ENCODE measurements around the gene C14orf93. TPM values are rescaled to one million over a fixed set of nuclear protein-coding genes. Genes with fewer than 3 reads are reported as not detected.
A peak's percentile ranks its signal among the peaks of the same experiment; 100 is the strongest.
"Not testable (repeated sequence)": the region's sequence is repeated elsewhere in the genome, so short reads cannot be mapped to it uniquely, and the experiment has no call there.

The C14orf93 gene
- total and polyA plus RNA-seq, 5 donors from 2014 or later, result 4.7 to 8.5 (median 7.1) TPM

DNA sequence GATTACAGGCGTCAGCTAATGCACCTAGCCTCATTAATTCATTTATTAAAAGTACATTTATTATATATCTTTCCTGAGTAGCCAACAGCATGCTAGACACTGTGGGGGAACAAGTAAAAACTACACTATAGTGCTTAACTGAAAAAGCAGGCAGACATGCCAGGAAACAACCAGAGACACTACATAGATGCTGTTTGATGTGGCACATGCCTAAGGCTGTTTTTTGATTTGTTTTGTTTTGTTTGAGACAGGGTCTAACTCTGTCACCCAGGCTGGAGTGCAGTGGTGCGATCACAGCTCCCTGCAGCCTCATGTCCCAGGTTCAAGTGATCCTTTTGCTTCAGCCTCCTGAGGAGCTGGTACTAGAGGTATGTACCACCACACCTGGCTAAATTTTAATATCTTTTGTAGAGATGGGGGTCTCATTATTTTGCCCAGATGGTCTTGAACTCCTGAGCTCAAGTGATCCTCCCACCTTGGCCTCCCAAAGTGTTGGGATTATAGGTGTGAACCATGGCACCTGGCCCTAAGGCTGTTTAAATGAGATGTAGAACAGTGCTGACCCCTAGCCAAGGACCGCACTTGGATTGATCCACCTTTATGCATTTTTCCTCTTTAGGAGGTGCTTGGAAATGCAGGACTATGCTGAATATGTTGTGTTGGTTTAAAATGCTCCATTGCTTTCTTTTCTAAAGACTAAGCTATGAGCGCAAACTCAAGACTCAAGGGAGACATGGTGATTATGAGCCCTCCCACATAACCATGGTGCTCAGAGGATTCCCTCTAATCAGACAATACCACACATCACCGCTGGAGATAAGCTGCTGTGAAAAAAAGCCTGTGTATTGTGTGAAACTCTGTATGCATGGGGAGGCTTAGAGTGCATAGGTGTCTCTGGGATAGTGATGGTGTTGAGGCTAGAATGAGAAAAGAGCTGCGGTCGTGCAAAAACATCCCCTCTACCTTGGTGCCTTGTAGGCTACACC, 10.5 kb upstream of the C14orf93 start:
- H3K4me1 ChIP-seq (ENCODE audit: control insufficient read depth, insufficient read depth, low read length, poor library complexity, severe bottlenecking), result peaks cover 5% of the 10 kb centered on the region
- no peak overlapping the region for H3K27ac Mint-ChIP-seq
- DNase-seq (no peak), ATAC-seq (ENCODE audit: low read depth in 2 of 2) (no peak)
- no peaks in the 10 kb centered on the region for H3K36me3 ChIP-seq (ENCODE audit: control insufficient read depth, insufficient read depth, low read length)
- H3K9me3 Mint-ChIP-seq, result peaks cover 0 to 2% (median 0%) of the 10 kb centered on the region in 7 donors
- no peak overlapping the region for H3K4me3 ChIP-seq (ENCODE audit: low read depth, low read length)
- H3K27me3 Mint-ChIP-seq, result peaks cover 2% of the 10 kb centered on the region
- no peaks in the 10 kb centered on the region for H3K27me3 ChIP-seq (ENCODE audit: control insufficient read depth, insufficient read depth, low read length)
- peaks cover 7 to 26% (median 13%) of the 10 kb centered on the region in 4 donors for H3K4me1 Mint-ChIP-seq
- H3K4me3 Mint-ChIP-seq, result no peak overlapping the region
- no peak overlapping the region for H3K27ac ChIP-seq (ENCODE audit: insufficient read depth, low read length, poor library complexity, severe bottlenecking)
- peaks cover 24% of the 10 kb centered on the region for H3K36me3 Mint-ChIP-seq
- H3K9me3 ChIP-seq (ENCODE audit: control insufficient read depth in 2 of 2, low read length in 2 of 2), result no peaks in the 10 kb centered on the region

DNA sequence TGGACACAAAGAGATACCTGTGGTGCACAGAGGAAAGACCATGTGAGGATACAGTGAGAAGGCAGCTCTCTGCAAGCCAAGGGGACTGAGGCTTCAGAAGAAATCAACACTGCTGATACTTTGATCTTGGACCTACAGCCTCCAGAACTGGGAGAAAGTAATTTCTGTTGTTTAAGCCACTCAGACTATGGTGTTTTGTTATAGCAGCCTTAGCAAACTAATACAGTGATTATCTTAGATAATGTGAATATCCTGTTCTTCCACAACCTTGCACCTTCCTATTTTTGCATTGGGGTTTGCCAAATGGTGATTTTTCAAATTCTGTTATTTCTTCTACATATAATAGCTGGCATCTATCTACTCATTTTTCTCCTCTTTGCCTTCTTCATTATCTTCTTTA, 8.2 kb upstream of the C14orf93 start:
- ATAC-seq (ENCODE audit: low read depth in 2 of 2), result no peak
- no peak for DNase-seq
- no peak overlapping the region for H3K4me3 Mint-ChIP-seq
- H3K36me3 ChIP-seq (ENCODE audit: control insufficient read depth, insufficient read depth, low read length), result no peaks in the 10 kb centered on the region
- H3K36me3 Mint-ChIP-seq, result peaks cover 5% of the 10 kb centered on the region
- H3K9me3 Mint-ChIP-seq, result no peaks in the 10 kb centered on the region
- H3K4me3 ChIP-seq (ENCODE audit: low read depth, low read length), result no peak overlapping the region
- no peaks in the 10 kb centered on the region for H3K4me1 ChIP-seq (ENCODE audit: control insufficient read depth, insufficient read depth, low read length, poor library complexity, severe bottlenecking)
- H3K27me3 Mint-ChIP-seq, result no peaks in the 10 kb centered on the region
- H3K27me3 ChIP-seq (ENCODE audit: control insufficient read depth, insufficient read depth, low read length), result no peaks in the 10 kb centered on the region
- H3K27ac ChIP-seq (ENCODE audit: insufficient read depth, low read length, poor library complexity, severe bottlenecking), result no peak overlapping the region
- H3K4me1 Mint-ChIP-seq, result peaks cover 3 to 7% (median 5%) of the 10 kb centered on the region in 4 donors
- H3K9me3 ChIP-seq (ENCODE audit: control insufficient read depth in 2 of 2, low read length in 2 of 2), result no peaks in the 10 kb centered on the region
- no peak overlapping the region for H3K27ac Mint-ChIP-seq

DNA sequence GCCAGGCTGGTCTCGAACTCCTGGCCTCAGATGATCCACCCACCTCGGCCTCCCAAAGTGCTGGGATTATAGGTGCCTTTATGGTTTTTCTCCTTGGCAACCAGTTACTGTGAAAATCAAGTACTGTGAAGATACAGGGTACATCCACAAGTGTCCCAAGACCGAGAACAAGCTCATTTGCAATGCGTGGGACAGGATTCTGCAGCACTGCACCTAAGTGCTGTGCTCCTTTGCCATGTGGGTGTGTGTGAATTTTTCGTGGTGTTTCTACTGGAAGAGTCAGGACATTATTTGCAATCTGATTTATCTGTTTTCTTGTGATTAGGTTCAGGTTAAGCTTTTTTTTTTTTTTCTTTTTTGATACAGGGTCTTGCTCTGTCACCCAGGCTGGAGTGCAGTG, 7.1 kb upstream of the C14orf93 start:
- DNase-seq, result no peak
- Histone ChIP-seq H3K4me1 (ENCODE audit: control insufficient read depth, insufficient read depth, low read length, poor library complexity, severe bottlenecking) (no peaks in the 10 kb centered on the region), H3K4me3 (ENCODE audit: low read depth, low read length) (no peak overlapping the region), H3K9me3 (ENCODE audit: control insufficient read depth in 2 of 2, low read length in 2 of 2) (no peaks in the 10 kb centered on the region), H3K36me3 (ENCODE audit: control insufficient read depth, insufficient read depth, low read length) (no peaks in the 10 kb centered on the region), H3K27me3 (ENCODE audit: control insufficient read depth, insufficient read depth, low read length) (no peaks in the 10 kb centered on the region), H3K27ac (ENCODE audit: insufficient read depth, low read length, poor library complexity, severe bottlenecking) (no peak overlapping the region)
- H3K9me3 Mint-ChIP-seq, result no peaks in the 10 kb centered on the region
- H3K4me3 Mint-ChIP-seq, result peak overlapping the region in 1 of 4 donors; percentile 16
- no peak overlapping the region for H3K27ac Mint-ChIP-seq
- H3K27me3 Mint-ChIP-seq, result no peaks in the 10 kb centered on the region
- peaks cover 0 to 6% (median 3%) of the 10 kb centered on the region in 4 donors for H3K4me1 Mint-ChIP-seq
- ATAC-seq (ENCODE audit: low read depth in 2 of 2), result no peak
- H3K36me3 Mint-ChIP-seq, result peaks cover 5% of the 10 kb centered on the region

DNA sequence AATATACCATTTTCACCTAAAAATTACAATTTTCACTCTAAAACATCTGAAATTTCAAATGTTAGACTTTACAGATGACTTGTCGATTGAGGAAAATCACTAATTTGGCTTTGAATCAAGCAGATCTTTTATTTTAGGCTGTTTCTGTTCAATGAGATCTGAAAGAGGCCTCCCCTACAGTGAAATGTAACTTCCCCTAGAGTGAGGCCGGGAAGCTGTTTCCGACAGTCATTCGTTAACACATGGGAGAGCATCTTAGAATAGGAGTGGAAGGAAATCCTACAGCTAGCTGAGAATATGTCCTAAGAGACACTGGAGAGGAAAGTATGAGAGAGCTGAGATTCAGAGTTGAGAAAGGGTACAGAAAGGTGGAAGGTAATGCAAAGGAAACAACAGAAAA, 5.7 kb upstream of the C14orf93 start:
- Mint-ChIP-seq H3K27ac (peak overlapping the region in 1 of 3 donors; percentile 14), H3K36me3 (peaks cover under 1% of the 10 kb centered on the region)
- DNase-seq, result no peak

DNA sequence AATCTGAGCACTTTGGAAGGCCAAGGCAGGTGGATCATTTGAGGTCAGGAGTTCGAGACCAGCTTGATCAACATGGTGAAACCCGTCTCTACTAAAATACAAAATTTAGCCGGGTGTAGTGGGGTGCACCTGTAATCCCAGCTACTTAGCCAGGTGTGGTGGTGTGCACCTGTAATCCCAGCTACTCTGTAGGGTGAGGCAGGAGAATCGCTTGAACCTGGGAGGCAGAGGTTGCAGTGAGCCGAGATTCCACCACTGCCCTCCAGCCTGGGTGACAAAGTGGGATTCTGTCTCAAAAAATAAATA, 3.8 kb upstream of the C14orf93 start:
- not testable (repeated sequence) for H3K36me3 ChIP-seq (ENCODE audit: control insufficient read depth, insufficient read depth, low read length); H3K27me3 ChIP-seq (ENCODE audit: control insufficient read depth, insufficient read depth, low read length); H3K27ac ChIP-seq (ENCODE audit: insufficient read depth, low read length, poor library complexity, severe bottlenecking); H3K9me3 Mint-ChIP-seq; H3K36me3 Mint-ChIP-seq; H3K9me3 ChIP-seq (ENCODE audit: control insufficient read depth in 2 of 2, low read length in 2 of 2); H3K27ac Mint-ChIP-seq; H3K4me3 Mint-ChIP-seq; H3K4me3 ChIP-seq (ENCODE audit: low read depth, low read length); DNase-seq; ATAC-seq (ENCODE audit: low read depth in 2 of 2); H3K27me3 Mint-ChIP-seq
- peaks cover 7 to 21% (median 18%) of the 10 kb centered on the region in 4 donors for H3K4me1 Mint-ChIP-seq
- peaks cover 15% of the 10 kb centered on the region for H3K4me1 ChIP-seq (ENCODE audit: control insufficient read depth, insufficient read depth, low read length, poor library complexity, severe bottlenecking)

More for the DNA sequence above, 5.7 kb upstream of the C14orf93 start:
- Mint-ChIP-seq H3K27me3 (no peaks in the 10 kb centered on the region), H3K4me3 (no peak overlapping the region), H3K4me1 (peaks cover 0 to 6% (median 3%) of the 10 kb centered on the region in 4 donors), H3K9me3 (no peaks in the 10 kb centered on the region)
- Histone ChIP-seq H3K9me3 (ENCODE audit: control insufficient read depth in 2 of 2, low read length in 2 of 2) (no peaks in the 10 kb centered on the region), H3K36me3 (ENCODE audit: control insufficient read depth, insufficient read depth, low read length) (no peaks in the 10 kb centered on the region), H3K27ac (ENCODE audit: insufficient read depth, low read length, poor library complexity, severe bottlenecking) (no peak overlapping the region), H3K27me3 (ENCODE audit: control insufficient read depth, insufficient read depth, low read length) (no peaks in the 10 kb centered on the region), H3K4me3 (ENCODE audit: low read depth, low read length) (no peak overlapping the region), H3K4me1 (ENCODE audit: control insufficient read depth, insufficient read depth, low read length, poor library complexity, severe bottlenecking) (no peaks in the 10 kb centered on the region)
- ATAC-seq (ENCODE audit: low read depth in 2 of 2), result no peak

DNA sequence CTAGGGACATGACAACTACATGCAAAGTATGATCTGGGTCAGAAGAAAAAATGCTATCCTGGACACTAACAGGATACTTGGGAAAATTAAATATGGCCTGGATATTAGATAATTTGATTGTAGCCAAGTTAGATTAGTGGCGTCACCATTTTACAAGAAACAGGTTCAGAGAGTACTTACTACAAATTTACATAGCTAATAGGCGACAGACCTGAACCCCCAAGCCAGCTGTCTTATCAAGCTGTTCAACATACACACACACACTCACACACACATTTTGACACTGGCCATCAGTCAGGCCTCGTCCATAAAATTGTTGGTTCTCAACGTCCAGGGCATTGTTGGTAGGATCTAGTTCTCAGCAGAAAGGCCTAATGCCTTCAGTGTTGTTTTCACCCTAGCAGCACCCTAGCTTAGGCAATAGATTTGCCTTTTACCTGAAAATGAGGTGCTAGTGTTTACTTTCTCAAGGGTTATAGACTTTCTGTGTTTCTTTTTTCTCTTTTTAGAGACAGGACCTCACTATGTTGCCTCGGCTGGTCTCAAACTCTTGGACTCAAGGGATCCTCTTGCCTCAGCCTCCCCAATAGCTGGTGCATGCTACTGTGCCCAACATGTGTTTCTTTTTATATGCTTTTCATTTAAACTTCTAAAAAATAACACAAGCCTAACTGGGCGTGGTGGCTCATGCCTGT, 3.3 kb upstream of the C14orf93 start:
- ATAC-seq (ENCODE audit: low read depth in 2 of 2), result no peak
- H3K4me3 Mint-ChIP-seq, result peak overlapping the region in 2 of 4 donors; percentile 47 to 58

DNA sequence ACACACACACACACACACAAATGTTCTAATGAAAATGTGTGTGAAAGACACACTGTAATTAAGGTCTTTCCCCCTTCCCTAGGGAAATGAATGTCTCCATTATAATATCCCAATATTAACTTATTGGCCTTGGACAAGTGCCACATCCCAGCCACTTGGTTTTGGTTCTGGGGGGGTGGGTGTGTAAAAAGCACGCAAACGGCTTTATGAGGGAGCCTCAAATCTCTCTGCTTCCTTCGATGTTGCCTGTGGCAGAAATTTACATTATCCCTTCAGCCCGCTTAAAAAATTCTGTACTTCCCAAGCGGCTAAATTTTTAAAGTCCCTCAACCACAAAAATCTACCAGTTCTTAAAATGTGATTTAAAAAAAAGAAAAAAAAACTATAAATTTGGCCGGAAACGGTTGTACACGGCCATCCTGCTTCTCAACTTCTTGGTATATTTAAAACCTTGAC, 432 bp downstream of the C14orf93 start:
- no peak for ATAC-seq (ENCODE audit: low read depth in 2 of 2)
- Mint-ChIP-seq H3K27me3 (no peaks in the 10 kb centered on the region), H3K4me3 (peak overlapping the region; percentile 91 to 97 (median 93)), H3K36me3 (no peaks in the 10 kb centered on the region), H3K4me1 (peaks cover 15 to 51% (median 34%) of the 10 kb centered on the region in 4 donors), H3K9me3 (no peaks in the 10 kb centered on the region), H3K27ac (peak overlapping the region; percentile 69 to 99 (median 91))
- H3K27me3 ChIP-seq (ENCODE audit: control insufficient read depth, insufficient read depth, low read length), result no peaks in the 10 kb centered on the region
- no peak for DNase-seq
- peak overlapping the region; percentile 78 for H3K27ac ChIP-seq (ENCODE audit: insufficient read depth, low read length, poor library complexity, severe bottlenecking)
- no peaks in the 10 kb centered on the region for H3K36me3 ChIP-seq (ENCODE audit: control insufficient read depth, insufficient read depth, low read length)
- peaks cover 30% of the 10 kb centered on the region for H3K4me1 ChIP-seq (ENCODE audit: control insufficient read depth, insufficient read depth, low read length, poor library complexity, severe bottlenecking)
- H3K4me3 ChIP-seq (ENCODE audit: low read depth, low read length), result peak overlapping the region; percentile 97
- H3K9me3 ChIP-seq (ENCODE audit: control insufficient read depth in 2 of 2, low read length in 2 of 2), result no peaks in the 10 kb centered on the region

More for the DNA sequence above, 3.3 kb upstream of the C14orf93 start:
- H3K27ac Mint-ChIP-seq, result peak overlapping the region in 1 of 3 donors; percentile 34
- H3K27me3 Mint-ChIP-seq, result no peaks in the 10 kb centered on the region
- no peaks in the 10 kb centered on the region for H3K36me3 Mint-ChIP-seq
- Histone ChIP-seq H3K4me1 (ENCODE audit: control insufficient read depth, insufficient read depth, low read length, poor library complexity, severe bottlenecking) (peaks cover 15% of the 10 kb centered on the region), H3K9me3 (ENCODE audit: control insufficient read depth in 2 of 2, low read length in 2 of 2) (no peaks in the 10 kb centered on the region), H3K27me3 (ENCODE audit: control insufficient read depth, insufficient read depth, low read length) (no peaks in the 10 kb centered on the region), H3K4me3 (ENCODE audit: low read depth, low read length) (no peak overlapping the region), H3K36me3 (ENCODE audit: control insufficient read depth, insufficient read depth, low read length) (no peaks in the 10 kb centered on the region), H3K27ac (ENCODE audit: insufficient read depth, low read length, poor library complexity, severe bottlenecking) (no peak overlapping the region)
- no peaks in the 10 kb centered on the region for H3K9me3 Mint-ChIP-seq
- H3K4me1 Mint-ChIP-seq, result peaks cover 10 to 26% (median 22%) of the 10 kb centered on the region in 4 donors
- no peak for DNase-seq
